Hepatocyte (in vitro differentiated cells): ENCODE data around the gene RLF. TPM values are rescaled to one million over a fixed set of nuclear protein-coding genes. Genes with fewer than 3 reads are reported as not detected.

Experiments used
- DNase-seq: peaks from one replicate; pipeline ENCODE4 v3.0.0-alpha.2; 2016; ENCODE audit warnings: low spot score
- H2AFZ ChIP-seq: fragments of 200-600 bp; sonication (generic); 2 replicates; pipeline ENCODE4 v1.6.0; 2016; ENCODE audit warnings: antibody characterized with exemption, mild to moderate bottlenecking
- H3K27ac ChIP-seq: fragments of 200-600 bp; sonication (generic); 2 replicates; pipeline ENCODE4 v1.5.1; 2016; ENCODE audit warnings: mild to moderate bottlenecking
- H3K27me3 ChIP-seq: fragments of 200-600 bp; sonication (generic); 2 replicates; pipeline ENCODE4 v1.6.1; 2016
- H3K36me3 ChIP-seq: fragments of 200-600 bp; sonication (generic); replicated peaks from 2 replicates; pipeline ENCODE4 v1.5.1; 2016; ENCODE audit warnings: low read depth; ENCODE audit not compliant: insufficient read depth
- H3K4me1 ChIP-seq: fragments of 200-600 bp; sonication (generic); 2 replicates; pipeline ENCODE4 v1.5.1; 2016; ENCODE audit warnings: mild to moderate bottlenecking, moderate library complexity; ENCODE audit not compliant: insufficient read depth
- H3K4me2 ChIP-seq: fragments of 200-600 bp; sonication (generic); 2 replicates; pipeline ENCODE4 v1.6.0; 2016
- H3K4me3 ChIP-seq: fragments of 200-600 bp; sonication (generic); 2 replicates; pipeline ENCODE4 v1.5.1; 2016; ENCODE audit warnings: mild to moderate bottlenecking
- H3K79me2 ChIP-seq: fragments of 200-600 bp; sonication (generic); 2 replicates; pipeline ENCODE4 v1.6.0; 2017; ENCODE audit warnings: mild to moderate bottlenecking
- H3K9me2 ChIP-seq: fragments of 200-600 bp; sonication (generic); replicated peaks from 2 replicates; pipeline ENCODE4 v1.6.0; 2017; ENCODE audit warnings: mild to moderate bottlenecking; ENCODE audit not compliant: insufficient read depth
- H3K9me3 ChIP-seq: fragments of 200-600 bp; sonication (generic); 2 replicates; pipeline ENCODE4 v1.5.1; 2016; ENCODE audit warnings: low read depth, mild to moderate bottlenecking
- H4K20me1 ChIP-seq: fragments of 200-600 bp; sonication (generic); 2 replicates; pipeline ENCODE4 v1.6.0; 2016; ENCODE audit warnings: mild to moderate bottlenecking; ENCODE audit not compliant: insufficient read depth, poor library complexity, severe bottlenecking
- EZH2 ChIP-seq: fragments of 200-600 bp; sonication (generic); IDR thresholded peaks from 2 replicates; pipeline ENCODE4 v1.6.1; 2016; ENCODE audit warnings: antibody characterized with exemption, mild to moderate bottlenecking, borderline replicate concordance
- EZH2phosphoT487 ChIP-seq: fragments of 200-600 bp; sonication (generic); IDR thresholded peaks from one replicate; pipeline ENCODE4 v1.6.1; 2018; ENCODE audit warnings: antibody characterized with exemption, mild to moderate bottlenecking, low read depth, moderate library complexity; ENCODE audit not compliant: unreplicated experiment, severe bottlenecking
- WGBS: methylation state at CpG from one replicate; pipeline ENCODE4 v1.1.6; 2016; ENCODE audit warnings: low lambda C conversion rate; ENCODE audit errors: missing lambda C conversion rate; 5-methylcytosine and 5-hydroxymethylcytosine counted together
- polyA plus RNA-seq: library from polyadenylated mRNA; unstranded; fragments of >200 nt; fragmentation: Nextera tagmentation; extraction: Ambion mirVana; gene quantifications from 2 replicates; pipeline ENCODE4 v1.2.1, GENCODE V29; 2016
- total RNA-seq: library from RNA; depleted of rRNA; stranded (reverse); fragments of >200 nt; gene quantifications from 2 replicates; pipeline ENCODE4 v1.2.3, GENCODE V29; 2014
- TF ChIP-seq, protein P1 (sequence below): fragments of 200-600 bp; sonication (generic); IDR thresholded peaks from 2 replicates; pipeline ENCODE4 v1.5.1; 2016; ENCODE audit warnings: antibody characterized with exemption, mild to moderate bottlenecking; ENCODE audit not compliant: poor library complexity

The RLF gene
- total and polyA plus RNA-seq, 2 experiments from 2014 or later = 3.9 to 18.8 TPM

DNA sequence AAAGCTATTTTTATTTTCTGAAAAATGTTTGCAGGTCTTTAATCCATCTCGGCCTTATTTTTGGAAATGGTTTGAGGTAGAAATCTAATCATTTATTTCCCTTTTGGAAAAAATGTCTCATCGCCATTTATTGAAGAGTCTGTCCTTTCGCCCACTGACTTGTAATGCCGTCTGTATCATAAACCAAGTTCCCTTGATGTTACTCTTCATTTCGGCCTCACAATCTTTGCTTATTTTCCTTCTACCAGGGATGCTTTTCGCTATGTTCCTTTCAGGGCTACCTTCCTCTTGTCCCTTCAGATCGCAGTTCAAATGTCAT lies 422 bp upstream of the RLF start:
- H3K9me2 ChIP-seq = no peaks in the 10 kb centered on the region
- H3K27me3 ChIP-seq = no peaks in the 10 kb centered on the region
- peaks cover 15% of the 10 kb centered on the region for H3K4me1 ChIP-seq
- H3K9me3 ChIP-seq = no peaks in the 10 kb centered on the region
- peaks cover 39% of the 10 kb centered on the region for H4K20me1 ChIP-seq
- no peaks in the 10 kb centered on the region for H3K36me3 ChIP-seq
- H3K4me3 ChIP-seq = peak overlapping the region; percentile 49
- H2AFZ ChIP-seq = peak overlapping the region; percentile 89
- TF ChIP-seq, protein P1, sequence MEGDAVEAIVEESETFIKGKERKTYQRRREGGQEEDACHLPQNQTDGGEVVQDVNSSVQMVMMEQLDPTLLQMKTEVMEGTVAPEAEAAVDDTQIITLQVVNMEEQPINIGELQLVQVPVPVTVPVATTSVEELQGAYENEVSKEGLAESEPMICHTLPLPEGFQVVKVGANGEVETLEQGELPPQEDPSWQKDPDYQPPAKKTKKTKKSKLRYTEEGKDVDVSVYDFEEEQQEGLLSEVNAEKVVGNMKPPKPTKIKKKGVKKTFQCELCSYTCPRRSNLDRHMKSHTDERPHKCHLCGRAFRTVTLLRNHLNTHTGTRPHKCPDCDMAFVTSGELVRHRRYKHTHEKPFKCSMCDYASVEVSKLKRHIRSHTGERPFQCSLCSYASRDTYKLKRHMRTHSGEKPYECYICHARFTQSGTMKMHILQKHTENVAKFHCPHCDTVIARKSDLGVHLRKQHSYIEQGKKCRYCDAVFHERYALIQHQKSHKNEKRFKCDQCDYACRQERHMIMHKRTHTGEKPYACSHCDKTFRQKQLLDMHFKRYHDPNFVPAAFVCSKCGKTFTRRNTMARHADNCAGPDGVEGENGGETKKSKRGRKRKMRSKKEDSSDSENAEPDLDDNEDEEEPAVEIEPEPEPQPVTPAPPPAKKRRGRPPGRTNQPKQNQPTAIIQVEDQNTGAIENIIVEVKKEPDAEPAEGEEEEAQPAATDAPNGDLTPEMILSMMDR = no peak
- TF ChIP-seq EZH2 (no peak), EZH2phosphoT487 (no peak)
- peak overlapping the region; percentile 73 for H3K4me2 ChIP-seq
- peaks cover 45% of the 10 kb centered on the region for H3K79me2 ChIP-seq
- 58% methylated on average over 7 of the region's 7 CpGs for WGBS
- no peak for DNase-seq
- peak overlapping the region; percentile 99 for H3K27ac ChIP-seq

DNA sequence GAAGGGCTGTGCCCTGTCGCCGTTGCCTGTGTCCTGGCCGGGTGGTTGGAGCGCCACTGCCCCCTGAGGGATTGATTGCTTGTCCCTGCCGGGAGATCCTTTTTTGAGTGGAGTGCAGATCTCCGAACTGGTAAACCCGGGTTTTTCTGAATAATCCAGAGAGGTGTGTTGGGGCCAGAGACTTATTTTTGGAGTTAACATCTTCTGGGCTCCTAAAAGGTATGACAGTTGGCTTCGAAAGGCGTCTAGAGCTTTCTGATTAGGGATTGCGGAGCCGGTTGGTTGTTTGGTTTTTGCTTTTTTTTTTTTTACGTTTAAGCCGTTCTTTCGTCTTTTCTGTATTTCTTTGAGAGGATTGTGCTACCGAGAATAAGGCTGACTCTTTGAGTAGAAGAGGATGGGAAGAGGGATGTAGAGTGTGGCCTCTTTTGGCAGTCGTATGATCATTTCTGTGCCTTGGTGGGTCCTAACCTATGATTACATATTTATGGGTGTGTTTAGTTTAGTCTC lies 756 bp downstream of the RLF start:
- peaks cover 47% of the 10 kb centered on the region for H4K20me1 ChIP-seq
- no peaks in the 10 kb centered on the region for H3K27me3 ChIP-seq
- no peak for DNase-seq
- peak overlapping the region; percentile 99 for H3K27ac ChIP-seq
- no peaks in the 10 kb centered on the region for H3K9me2 ChIP-seq
- H3K79me2 ChIP-seq = peaks cover 57% of the 10 kb centered on the region
- peak overlapping the region; percentile 89 for H3K4me2 ChIP-seq
- peaks cover 15% of the 10 kb centered on the region for H3K4me1 ChIP-seq
- no peaks in the 10 kb centered on the region for H3K9me3 ChIP-seq
- TF ChIP-seq EZH2 (no peak), EZH2phosphoT487 (no peak)
- TF ChIP-seq, protein P1 = no peak
- WGBS = 2% methylated on average over 16 of the region's 16 CpGs
- H3K36me3 ChIP-seq = no peaks in the 10 kb centered on the region
- peak overlapping the region; percentile 79 for H2AFZ ChIP-seq
- peak overlapping the region; percentile 65 for H3K4me3 ChIP-seq

DNA sequence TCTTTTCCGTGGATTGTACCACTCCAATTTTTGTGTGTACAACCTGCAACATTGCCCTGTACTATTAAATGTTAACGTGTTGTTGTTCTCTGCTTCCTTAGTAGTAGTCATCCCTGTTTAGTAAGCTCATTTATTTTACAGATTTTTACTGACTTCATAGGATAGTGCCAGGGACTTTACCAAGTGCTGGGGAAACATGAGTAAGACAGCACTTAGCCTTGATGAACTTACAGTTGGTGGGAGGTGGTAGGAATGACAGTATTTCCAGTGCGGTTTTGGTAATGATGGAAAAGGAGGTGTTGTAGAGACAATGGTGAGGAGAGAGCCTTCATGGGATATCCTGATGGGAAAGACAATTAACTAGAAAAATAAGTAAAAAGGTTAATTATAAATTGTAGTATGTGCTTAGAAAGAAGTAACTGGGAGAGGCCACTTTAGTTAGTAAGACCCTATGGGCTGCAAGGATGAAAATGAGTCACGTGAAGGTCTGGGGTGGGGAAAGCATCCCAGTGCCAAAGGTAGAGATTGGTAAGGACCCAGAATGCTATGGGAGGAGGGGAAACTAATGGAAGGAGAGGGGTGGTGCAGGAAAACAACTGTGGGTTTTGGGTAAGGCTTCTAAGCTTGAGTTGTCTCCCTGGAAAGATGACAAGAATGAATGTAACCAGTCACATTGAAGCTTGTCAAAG lies 1.7 kb downstream of the RLF start:
- peak overlapping the region; percentile 89 for H3K4me2 ChIP-seq
- no peaks in the 10 kb centered on the region for H3K27me3 ChIP-seq
- no peaks in the 10 kb centered on the region for H3K9me2 ChIP-seq
- peak overlapping the region; percentile 99 for H3K27ac ChIP-seq
- no peaks in the 10 kb centered on the region for H3K36me3 ChIP-seq
- H3K9me3 ChIP-seq = no peaks in the 10 kb centered on the region
- H3K4me3 ChIP-seq = peak overlapping the region; percentile 65
- 21% methylated on average over 4 of the region's 4 CpGs for WGBS
- peaks cover 56% of the 10 kb centered on the region for H4K20me1 ChIP-seq
- no peak for TF ChIP-seq EZH2
- TF ChIP-seq EZH2phosphoT487 = no peak
- TF ChIP-seq, protein P1 = no peak
- peaks cover 15% of the 10 kb centered on the region for H3K4me1 ChIP-seq
- no peak for DNase-seq
- peaks cover 66% of the 10 kb centered on the region for H3K79me2 ChIP-seq
- no peak overlapping the region for H2AFZ ChIP-seq
